K562 (cell line): Measurements from ENCODE around the gene ATP1A2. TPM values are rescaled to one million over a fixed set of nuclear protein-coding genes. Genes with fewer than 3 reads are reported as not detected.

Experiments used
- BRD9 ChIP-seq: fragments of 450-650 bp; IDR thresholded peaks from 2 replicates; pipeline ENCODE4 v1.6.1; 2018; ENCODE audit warnings: low read depth; ENCODE audit not compliant: partially characterized antibody
- FOXA3 ChIP-seq, 2 experiments: fragments of 450-650 bp in 1 of 2; sonication (generic) in 1 of 2; formaldehyde crosslinking; IDR thresholded peaks in 1 of 2; conservative IDR thresholded peaks in 1 of 2; 2 replicates each; pipeline versions ENCODE4 v1.4.0 to v1.8.0; 2020 to 2022; ENCODE audit warnings: mild to moderate bottlenecking in 2 of 2, missing genetic modification reagents in 1 of 2
- MAZ ChIP-seq, 2 experiments: fragments of 450-650 bp in 1 of 2; sonication (generic) in 1 of 2; formaldehyde crosslinking; IDR thresholded peaks in 1 of 2; conservative IDR thresholded peaks in 1 of 2; 2 replicates each; pipeline versions ENCODE4 v1.4.0 to v1.5.0; 2020; ENCODE audit warnings: mild to moderate bottlenecking in 1 of 2, missing genetic modification reagents in 1 of 2
- NCOA4 ChIP-seq: fragments of 450-650 bp; IDR thresholded peaks from 2 replicates; pipeline ENCODE4 v1.6.1; 2018; ENCODE audit warnings: mild to moderate bottlenecking; ENCODE audit not compliant: partially characterized antibody
- PCBP2 ChIP-seq: fragments of 200-400 bp; formaldehyde crosslinking; IDR thresholded peaks from 2 replicates; pipeline ENCODE4 v1.6.1; 2018; ENCODE audit warnings: low read length, low read depth, mild to moderate bottlenecking, moderate library complexity; ENCODE audit not compliant: poor library complexity, severe bottlenecking
- PHF20 ChIP-seq: fragments of 450-650 bp; IDR thresholded peaks from 2 replicates; pipeline ENCODE4 v1.6.1; 2018; ENCODE audit not compliant: partially characterized antibody
- PKNOX1 ChIP-seq: fragments of 450-650 bp; IDR thresholded peaks from 2 replicates; pipeline ENCODE4 v1.6.1; 2016
- RBM25 ChIP-seq: fragments of 200-400 bp; formaldehyde crosslinking; IDR thresholded peaks from 2 replicates; pipeline ENCODE4 v1.6.1; 2018; ENCODE audit warnings: low read length, low read depth, moderate library complexity; ENCODE audit not compliant: severe bottlenecking
- TEAD4 ChIP-seq, 2 experiments: sonication (generic) in 1 of 2; formaldehyde crosslinking in 1 of 2; IDR thresholded peaks; 2 replicates each; pipeline versions ENCODE4 v1.6.1 to v1.8.0; 2012 to 2022; ENCODE audit warnings: borderline replicate concordance in 1 of 2, inconsistent platforms in 1 of 2, low read length in 1 of 2, mild to moderate bottlenecking in 1 of 2, missing genetic modification reagents in 1 of 2
- TFAP4 ChIP-seq: sonication (generic); formaldehyde crosslinking; IDR thresholded peaks from 2 replicates; pipeline ENCODE4 v1.8.0; 2022; ENCODE audit warnings: missing genetic modification reagents, mild to moderate bottlenecking, moderate library complexity, borderline replicate concordance
- ZKSCAN3 ChIP-seq: fragments of 250-450 bp; sonication (Bioruptor Pico); IDR thresholded peaks from 2 replicates; pipeline ENCODE4 v1.4.0; 2020
- ZMIZ1 ChIP-seq, 2 experiments: fragments of 150-350 bp in 1 of 2; IDR thresholded peaks; 2 replicates each; pipeline ENCODE4 v1.6.1; 2012 to 2016; ENCODE audit warnings: low read depth in 2 of 2, low read length in 2 of 2, mild to moderate bottlenecking in 1 of 2, moderate library complexity in 1 of 2
- ZNF324 ChIP-seq: fragments of 250-450 bp; sonication (Bioruptor Pico); IDR thresholded peaks from 2 replicates; pipeline ENCODE4 v1.4.0; 2020; ENCODE audit warnings: mild to moderate bottlenecking
- ZNF398 ChIP-seq: fragments of 250-450 bp; sonication (Bioruptor Pico); IDR thresholded peaks from 2 replicates; pipeline ENCODE4 v1.8.0; 2021; ENCODE audit warnings: moderate library complexity, mild to moderate bottlenecking, inconsistent platforms
- polyA plus RNA-seq, 8 experiments: library from polyadenylated mRNA; depleted of rRNA in 4 of 8; stranded (reverse) in 5 of 8; unstranded in 3 of 8; fragments of >200 nt; fragmentation: Nextera tagmentation in 2 of 8; fragmentation: Illumina TruSeq in 1 of 8; extraction: Ambion mirVana in 2 of 8; extraction: Trizol in 1 of 8; gene quantifications; 2 replicates each; pipeline versions ENCODE4 v1.2.1 to v1.2.3, GENCODE V29; 2011 to 2014; ENCODE audit warnings: inconsistent platforms in 1 of 8, missing spikeins in 1 of 8
- total RNA-seq, 7 experiments: library from RNA; depleted of rRNA in 6 of 7; stranded (reverse); fragments of >200 nt in 6 of 7; fragmentation: Illumina TruSeq in 2 of 7; extraction: Trizol in 2 of 7; gene quantifications; 2 replicates each; pipeline versions ENCODE4 v1.2.1 to v1.2.3, GENCODE V29; 2011 to 2021; ENCODE audit warnings: low replicate concordance in 1 of 7
- TF ChIP-seq, protein P1 (sequence below): fragments of 250-450 bp; sonication (Bioruptor Pico); IDR thresholded peaks from 2 replicates; pipeline ENCODE4 v1.8.0; 2021; ENCODE audit warnings: moderate library complexity, mild to moderate bottlenecking, inconsistent platforms

ATP1A2 gene
- total and polyA plus RNA-seq, 9 of the 15 experiments (the other 6 are each of a cell fraction or from before 2014, with no cell fraction given) = 0.04 to 0.11 (median 0.09) TPM; not detected in 6

GRCh38 chr1:160161965-160162705 is 46.6 kb downstream of the ATP1A2 start (continued):
- TF ChIP-seq PKNOX1 (no peak), BRD9 (no peak), ZMIZ1 (IDR thresholded peaks at IDR 0.05; ENCODE audit: low read depth in 2 of 2, low read length in 2 of 2) (no peak), PHF20 (no peak), MAZ (CRISPR knock-in tag; conservative IDR thresholded peaks at IDR 0.05 in 1 of 2, IDR thresholded peaks at IDR 0.05 in 1 of 2) (peak in 1 of 2 experiments; percentile 46; a peak in 1 of 4 replicates), FOXA3 (CRISPR knock-in tag; conservative IDR thresholded peaks at IDR 0.05 in 1 of 2, IDR thresholded peaks at IDR 0.05 in 1 of 2) (no peak), ZNF398 (CRISPR knock-in tag) (no peak), NCOA4 (no peak), TEAD4 (IDR thresholded peaks at IDR 0.05; ENCODE audit: low read length) (no peak), TEAD4 (CRISPR knock-in tag; IDR thresholded peaks at IDR 0.05; ENCODE audit: borderline replicate concordance) (no peak), ZNF324 (CRISPR knock-in tag) (no peak), RBM25 (no peak), PCBP2 (no peak), ZKSCAN3 (CRISPR knock-in tag) (no peak), TFAP4 (CRISPR knock-in tag) (peak; percentile 18; the same call in 1 of the 2 replicates)
- TF ChIP-seq, protein P1, sequence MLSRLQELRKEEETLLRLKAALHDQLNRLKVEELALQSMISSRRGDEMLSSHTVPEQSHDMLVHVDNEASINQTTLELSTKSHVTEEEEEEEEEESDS (CRISPR knock-in tag) = no peak
